Liver (tissue), 9 donors: ENCODE measurements around the gene SLC35F2. TPM values are rescaled to one million over a fixed set of nuclear protein-coding genes. Genes with fewer than 3 reads are reported as not detected.

Experiments used
- DNase-seq: peaks from one replicate; pipeline ENCODE4 v3.0.0-alpha.2; 2017; ENCODE audit warnings: low spot score
- H3K27ac ChIP-seq, 2 donors: one replicate each; pipeline ENCODE4 v1.7.0; 2013; ENCODE audit warnings: inconsistent platforms in 2 of 2, low read length in 2 of 2, control low read depth in 1 of 2, low read depth in 1 of 2, mild to moderate bottlenecking in 1 of 2
- H3K27me3 ChIP-seq, 4 donors: one replicate each; pipeline versions ENCODE4 v1.6.1 to v1.7.0; 2013; ENCODE audit warnings: low read length in 3 of 4, inconsistent platforms in 1 of 4, mild to moderate bottlenecking in 1 of 4, moderate library complexity in 1 of 4; ENCODE audit not compliant: control insufficient read depth in 4 of 4, insufficient read depth in 4 of 4
- H3K36me3 ChIP-seq, 4 donors: one replicate each; pipeline versions ENCODE4 v1.6.1 to v1.7.0; 2013; ENCODE audit warnings: low read length in 3 of 4, mild to moderate bottlenecking in 3 of 4, low read depth in 1 of 4, moderate library complexity in 1 of 4; ENCODE audit not compliant: control insufficient read depth in 4 of 4, insufficient read depth in 3 of 4
- H3K4me1 ChIP-seq, 4 donors: one replicate each; pipeline versions ENCODE4 v1.6.1 to v1.7.0; 2013; ENCODE audit warnings: low read length in 3 of 4, mild to moderate bottlenecking in 3 of 4, moderate library complexity in 1 of 4; ENCODE audit not compliant: control insufficient read depth in 4 of 4, insufficient read depth in 4 of 4
- H3K4me3 ChIP-seq, 3 donors: one replicate each; pipeline versions ENCODE4 v1.6.1 to v1.7.0; 2013; ENCODE audit warnings: low read length in 3 of 3, control low read depth in 1 of 3, low read depth in 1 of 3, mild to moderate bottlenecking in 1 of 3
- H3K9ac ChIP-seq, 2 donors: one replicate each; pipeline ENCODE4 v1.7.0; 2013; ENCODE audit warnings: low read length in 2 of 2, mild to moderate bottlenecking in 2 of 2, moderate library complexity in 2 of 2, control low read depth in 1 of 2, low read depth in 1 of 2
- H3K9me3 ChIP-seq, 4 donors: one replicate each; pipeline versions ENCODE4 v1.6.1 to v1.7.0; 2013; ENCODE audit warnings: low read length in 3 of 4; ENCODE audit not compliant: control insufficient read depth in 4 of 4
- ATF3 ChIP-seq: IDR thresholded peaks from 2 replicates; pipeline ENCODE4 v1.6.1; 2016; ENCODE audit warnings: antibody characterized with exemption
- CTCF ChIP-seq: fragments of 150-350 bp; IDR thresholded peaks from 2 replicates; pipeline ENCODE4 v1.5.1; 2017; ENCODE audit warnings: improper control_type of control experiment, low read depth, low read length; ENCODE audit not compliant: missing input control
- EGR1 ChIP-seq, 2 donors: IDR thresholded peaks; 2 replicates each; pipeline ENCODE4 v1.6.1; 2016 to 2018; ENCODE audit warnings: antibody characterized with exemption in 2 of 2, low read depth in 2 of 2
- FOXA1 ChIP-seq: IDR thresholded peaks from 2 replicates; pipeline ENCODE4 v1.6.1; 2016; ENCODE audit warnings: antibody characterized with exemption
- GABPA ChIP-seq, 2 donors: IDR thresholded peaks in 1 of 2; conservative IDR thresholded peaks in 1 of 2; 2 replicates each; pipeline ENCODE4 v1.6.1; 2016; ENCODE audit warnings: antibody characterized with exemption in 2 of 2, mild to moderate bottlenecking in 1 of 2, moderate library complexity in 1 of 2
- HNF4A ChIP-seq, 2 donors: conservative IDR thresholded peaks; 2 replicates each; pipeline ENCODE4 v1.6.1; 2016; ENCODE audit warnings: antibody characterized with exemption in 2 of 2, mild to moderate bottlenecking in 2 of 2
- HNF4G ChIP-seq: IDR thresholded peaks from 2 replicates; pipeline ENCODE4 v1.6.1; 2016; ENCODE audit warnings: antibody characterized with exemption
- JUND ChIP-seq, 2 donors: IDR thresholded peaks; 2 replicates each; pipeline ENCODE4 v1.6.1; 2016; ENCODE audit warnings: antibody characterized with exemption in 2 of 2
- NR2F2 ChIP-seq: IDR thresholded peaks from 2 replicates; pipeline ENCODE4 v1.6.1; 2016; ENCODE audit warnings: antibody characterized with exemption
- RAD21 ChIP-seq, 2 donors: IDR thresholded peaks; 2 replicates each; pipeline ENCODE4 v1.6.1; 2016; ENCODE audit warnings: antibody characterized with exemption in 2 of 2, mild to moderate bottlenecking in 2 of 2
- REST ChIP-seq: IDR thresholded peaks from 2 replicates; pipeline ENCODE4 v1.6.1; 2016; ENCODE audit warnings: antibody characterized with exemption, mild to moderate bottlenecking
- RXRA ChIP-seq, 2 donors: IDR thresholded peaks; 2 replicates each; pipeline ENCODE4 v1.6.1; 2017 to 2018; ENCODE audit warnings: antibody characterized with exemption in 2 of 2, mild to moderate bottlenecking in 1 of 2
- SP1 ChIP-seq: IDR thresholded peaks from 2 replicates; pipeline ENCODE4 v1.6.1; 2018; ENCODE audit warnings: antibody characterized with exemption, mild to moderate bottlenecking
- TAF1 ChIP-seq: conservative IDR thresholded peaks from 2 replicates; pipeline ENCODE4 v1.6.1; 2016; ENCODE audit warnings: antibody characterized with exemption, mild to moderate bottlenecking
- ZBTB33 ChIP-seq: IDR thresholded peaks from 2 replicates; pipeline ENCODE4 v1.6.1; 2016; ENCODE audit warnings: antibody characterized with exemption
- WGBS: extraction: QIAGEN DNeasy Blood & Tissue Kit; methylation state at CpG from one replicate; pipeline ENCODE4 v1.1.7; 2013; 5-methylcytosine and 5-hydroxymethylcytosine counted together
- polyA plus RNA-seq, 2 donors: library from polyadenylated mRNA; stranded (reverse) in 1 of 2; unstranded in 1 of 2; fragments of 200-250 nt in 1 of 2; fragments of >200 nt in 1 of 2; fragmentation: Nextera tagmentation in 1 of 2; extraction: Ambion mirVana in 1 of 2; gene quantifications; one replicate each; pipeline versions ENCODE4 v1.2.1 to v1.2.3, GENCODE V29; 2013 to 2015
- total RNA-seq, 2 donors: library from RNA; depleted of rRNA; stranded (reverse); fragments of >200 nt; gene quantifications; one replicate each; pipeline ENCODE4 v1.2.3, GENCODE V29; 2014
- donor health status: healthy.
- donor health status: healthy.
- donor health status: healthy.
- donor health status: healthy.
- donor health status: healthy.

SLC35F2 gene
- total and polyA plus RNA-seq, 4 donors, result 0.14 to 1.4 (median 0.56) TPM

- no peak for TF ChIP-seq RXRA (IDR thresholded peaks at IDR 0.05)
- TF ChIP-seq FOXA1, result no peak
- TF ChIP-seq REST, result no peak
- TF ChIP-seq TAF1, result no peak
- peaks cover 0 to 2% (median 0%) of the 10 kb centered on the region in 4 donors for H3K4me1 ChIP-seq
- H3K36me3 ChIP-seq, result no peaks in the 10 kb centered on the region
- no peaks in the 10 kb centered on the region for H3K27me3 ChIP-seq
- no peak overlapping the region for H3K9ac ChIP-seq
- H3K9me3 ChIP-seq, result no peaks in the 10 kb centered on the region
- no peak overlapping the region for H3K4me3 ChIP-seq
- WGBS, result 97% methylated on average over 7 of the region's 7 CpGs
- H3K27ac ChIP-seq, result no peak overlapping the region
- no peak for DNase-seq
Measured at GRCh38 chr11:107844041-107844440, 14.5 kb downstream of the SLC35F2 start.

- H3K27me3 ChIP-seq, result no peaks in the 10 kb centered on the region
- TF ChIP-seq GABPA (IDR thresholded peaks at IDR 0.05 in 1 of 2, conservative IDR thresholded peaks at IDR 0.05 in 1 of 2) (no peak), NR2F2 (no peak), ZBTB33 (no peak), HNF4A (conservative IDR thresholded peaks at IDR 0.05) (no peak), SP1 (no peak), HNF4G (no peak), TAF1 (no peak), REST (no peak), JUND (IDR thresholded peaks at IDR 0.05) (no peak), EGR1 (IDR thresholded peaks at IDR 0.05; ENCODE audit: low read depth in 2 of 2) (no peak), CTCF (no peak), RAD21 (IDR thresholded peaks at IDR 0.05) (no peak), ATF3 (no peak)
- no peaks in the 10 kb centered on the region for H3K36me3 ChIP-seq
- H3K9me3 ChIP-seq, result no peaks in the 10 kb centered on the region
- WGBS, result 89% methylated on average over 8 of the region's 8 CpGs
- H3K4me1 ChIP-seq, result peaks cover 0 to 2% (median 0%) of the 10 kb centered on the region in 4 donors
- no peak for DNase-seq
- no peak overlapping the region for H3K27ac ChIP-seq
- H3K4me3 ChIP-seq, result no peak overlapping the region
- no peak overlapping the region for H3K9ac ChIP-seq
Measured at GRCh38 chr11:107842412-107843100, 16.0 kb downstream of the SLC35F2 start.
